Measurements from ENCODE around the gene PCDHA1.

PCDHA1 gene

GRCh38 chr5:140988608-140989007 is 202.7 kb downstream of the PCDHA1 start:
- peaks cover 2% of the 10 kb centered on the region; the same call in 1 of the 2 replicates for H3K27me3 ChIP-seq (ENCODE audit: control insufficient read depth, low read length)
- H3K4me2 ChIP-seq (ENCODE audit: low read length): no peak overlapping the region
- no peaks in the 10 kb centered on the region for H3F3A ChIP-seq (ENCODE audit: control insufficient read depth, insufficient read depth)
- no peaks in the 10 kb centered on the region for H3K9me3 ChIP-seq (ENCODE audit: control insufficient read depth, insufficient read depth, low read length)
- H3K27ac ChIP-seq (ENCODE audit: low read depth, low read length): no peak overlapping the region
- no peaks in the 10 kb centered on the region for H3K36me3 ChIP-seq (ENCODE audit: control insufficient read depth, low read length)
- no peak overlapping the region for H3K4me3 ChIP-seq (ENCODE audit: low read length)
- H3K79me2 ChIP-seq (ENCODE audit: control insufficient read depth, low read length): no peaks in the 10 kb centered on the region
- H4K20me1 ChIP-seq (ENCODE audit: control insufficient read depth, insufficient read depth, low read depth, low read length): no peaks in the 10 kb centered on the region
- no peaks in the 10 kb centered on the region for H3K4me1 ChIP-seq (ENCODE audit: control insufficient read depth, low read length)
- no peaks in the 10 kb centered on the region for H3K9me2 ChIP-seq (replicated peaks; ENCODE audit: control insufficient read depth, low read length)
- TF ChIP-seq EZH2phosphoT487 (IDR thresholded peaks at IDR 0.05; ENCODE audit: borderline replicate concordance, low read length) (no peak), CTCF (IDR thresholded peaks at IDR 0.05; ENCODE audit: low read depth, low read length, poor library complexity, severe bottlenecking) (no peak)

DNA sequence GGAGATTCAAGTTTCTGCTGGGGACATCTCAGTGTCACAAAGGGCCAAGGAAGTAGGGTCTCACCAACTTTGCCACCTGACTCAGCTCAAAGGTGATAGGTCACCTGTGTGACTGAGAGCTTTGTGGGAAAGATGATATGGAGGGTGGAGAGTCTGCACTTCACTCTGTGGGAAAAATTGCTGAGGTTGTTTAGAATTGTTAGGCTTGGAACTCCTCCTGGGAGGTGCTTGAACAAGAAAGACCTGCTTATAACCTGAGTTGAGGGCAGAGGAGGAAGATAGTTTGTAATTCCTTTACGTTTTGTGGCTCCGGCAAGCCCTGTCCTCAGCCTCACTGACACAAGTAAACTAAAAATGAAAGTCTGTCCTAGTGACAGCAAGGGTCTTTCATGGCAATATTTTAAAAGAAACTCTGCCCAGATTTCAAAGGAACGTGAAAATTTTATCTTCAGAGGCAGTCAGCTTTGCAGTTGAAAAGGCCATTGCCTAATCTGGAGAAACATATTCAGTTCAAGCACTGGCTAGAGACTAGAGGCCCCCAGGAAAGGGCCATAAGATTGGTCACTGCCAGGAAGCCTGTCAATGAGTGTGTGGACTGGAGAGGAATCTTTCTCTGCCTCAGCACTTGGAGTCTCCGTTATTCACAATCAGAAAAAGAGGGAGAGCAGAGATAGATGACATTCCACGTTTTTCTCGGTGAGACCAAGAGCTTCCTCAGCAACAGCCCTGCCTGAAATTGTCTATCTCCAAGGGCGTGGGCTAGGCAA is 203.5 kb downstream of the PCDHA1 start:
- peaks cover 2% of the 10 kb centered on the region; the same call in 1 of the 2 replicates for H3K27me3 ChIP-seq (ENCODE audit: control insufficient read depth, low read length)
- no peaks in the 10 kb centered on the region for H3F3A ChIP-seq (ENCODE audit: control insufficient read depth, insufficient read depth)
- TF ChIP-seq EZH2phosphoT487 (IDR thresholded peaks at IDR 0.05; ENCODE audit: borderline replicate concordance, low read length): no peak
- no peak for TF ChIP-seq CTCF (IDR thresholded peaks at IDR 0.05; ENCODE audit: low read depth, low read length, poor library complexity, severe bottlenecking)
- no peak overlapping the region for H3K4me2 ChIP-seq (ENCODE audit: low read length)
- no peaks in the 10 kb centered on the region for H3K36me3 ChIP-seq (ENCODE audit: control insufficient read depth, low read length)
- no peaks in the 10 kb centered on the region for H4K20me1 ChIP-seq (ENCODE audit: control insufficient read depth, insufficient read depth, low read depth, low read length)
- H3K4me3 ChIP-seq (ENCODE audit: low read length): no peak overlapping the region
- H3K9me2 ChIP-seq (replicated peaks; ENCODE audit: control insufficient read depth, low read length): no peaks in the 10 kb centered on the region
- H3K79me2 ChIP-seq (ENCODE audit: control insufficient read depth, low read length): no peaks in the 10 kb centered on the region
- H3K27ac ChIP-seq (ENCODE audit: low read depth, low read length): no peak overlapping the region
- H3K4me1 ChIP-seq (ENCODE audit: control insufficient read depth, low read length): no peaks in the 10 kb centered on the region
- H3K9me3 ChIP-seq (ENCODE audit: control insufficient read depth, insufficient read depth, low read length): no peaks in the 10 kb centered on the region

GRCh38 chr5:140992828-140993227 is 206.9 kb downstream of the PCDHA1 start:
- Histone ChIP-seq H3K79me2 (ENCODE audit: control insufficient read depth, low read length) (no peaks in the 10 kb centered on the region), H3K9me3 (ENCODE audit: control insufficient read depth, insufficient read depth, low read length) (no peaks in the 10 kb centered on the region), H3K27me3 (ENCODE audit: control insufficient read depth, low read length) (no peaks in the 10 kb centered on the region; the same call in 1 of the 2 replicates), H3F3A (ENCODE audit: control insufficient read depth, insufficient read depth) (no peaks in the 10 kb centered on the region), H3K27ac (ENCODE audit: low read depth, low read length) (no peak overlapping the region), H3K9me2 (replicated peaks; ENCODE audit: control insufficient read depth, low read length) (no peaks in the 10 kb centered on the region), H3K4me1 (ENCODE audit: control insufficient read depth, low read length) (no peaks in the 10 kb centered on the region), H4K20me1 (ENCODE audit: control insufficient read depth, insufficient read depth, low read depth, low read length) (no peaks in the 10 kb centered on the region), H3K4me2 (ENCODE audit: low read length) (no peak overlapping the region), H3K36me3 (ENCODE audit: control insufficient read depth, low read length) (no peaks in the 10 kb centered on the region), H3K4me3 (ENCODE audit: low read length) (no peak overlapping the region)
- TF ChIP-seq EZH2phosphoT487 (IDR thresholded peaks at IDR 0.05; ENCODE audit: borderline replicate concordance, low read length) (no peak), CTCF (IDR thresholded peaks at IDR 0.05; ENCODE audit: low read depth, low read length, poor library complexity, severe bottlenecking) (no peak)

All from DOHH2 (cell line).